Glomerular endothelial cell (primary cell): ENCODE measurements around the gene CCDC24. TPM values are rescaled to one million over a fixed set of nuclear protein-coding genes. Genes with fewer than 3 reads are reported as not detected.

Source experiments
- DNase-seq: peaks from one replicate; pipeline ENCODE4 v3.0.0-alpha.2; 2011; ENCODE audit warnings: low read depth, low spot score; ENCODE audit errors: extremely low read depth
- total RNA-seq: library from RNA; depleted of rRNA; stranded (reverse); fragments of >200 nt; gene quantifications from 2 replicates; pipeline ENCODE4 v1.2.3, GENCODE V29; 2015

Gene CCDC24
- 0.97 and 5.7 TPM in 2 replicates for total RNA-seq

DNA sequence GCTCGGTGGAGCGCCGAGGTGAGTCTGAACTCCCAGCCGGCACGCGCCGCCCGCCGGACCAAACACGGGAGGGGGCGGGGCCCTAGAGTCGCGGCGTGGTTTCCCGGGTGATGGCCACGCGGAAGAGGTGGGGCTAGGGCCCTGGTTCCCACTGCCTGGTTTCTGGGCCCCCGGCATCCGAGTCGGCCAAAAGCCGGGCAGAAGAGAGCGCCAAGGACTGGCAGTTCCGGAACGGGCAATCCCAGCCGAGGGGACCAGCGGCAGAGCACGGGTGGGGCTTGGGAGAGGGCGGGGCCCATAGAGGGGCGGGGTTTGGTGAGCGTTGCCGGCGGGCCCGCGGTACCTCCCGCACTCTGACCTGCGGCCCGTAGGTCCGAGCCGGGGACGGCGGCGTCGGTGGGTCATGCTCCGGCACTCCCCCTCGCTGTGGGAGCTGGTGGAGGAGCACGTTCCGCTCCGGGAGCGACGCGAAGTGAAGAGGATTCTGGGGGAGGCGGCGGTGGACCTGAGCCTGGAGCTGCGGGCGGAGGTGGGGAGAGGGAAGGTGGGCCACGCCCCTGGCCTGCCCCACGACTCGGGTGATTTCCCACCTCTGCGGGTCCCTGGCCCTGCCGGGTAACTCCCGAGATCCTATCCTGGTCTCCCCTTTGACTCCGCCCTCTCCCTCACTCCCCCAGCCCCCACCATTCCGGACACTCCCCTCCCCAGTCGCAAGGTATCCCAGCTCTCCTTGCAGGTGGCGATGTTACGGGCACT, at the start of gene CCDC24:
Gene CCDC24 (plus strand): TSS at position 124 of the 756 bp plus-strand sequence. CDS start 280 bp downstream, at position 404.
- DNase-seq = no peak

DNA sequence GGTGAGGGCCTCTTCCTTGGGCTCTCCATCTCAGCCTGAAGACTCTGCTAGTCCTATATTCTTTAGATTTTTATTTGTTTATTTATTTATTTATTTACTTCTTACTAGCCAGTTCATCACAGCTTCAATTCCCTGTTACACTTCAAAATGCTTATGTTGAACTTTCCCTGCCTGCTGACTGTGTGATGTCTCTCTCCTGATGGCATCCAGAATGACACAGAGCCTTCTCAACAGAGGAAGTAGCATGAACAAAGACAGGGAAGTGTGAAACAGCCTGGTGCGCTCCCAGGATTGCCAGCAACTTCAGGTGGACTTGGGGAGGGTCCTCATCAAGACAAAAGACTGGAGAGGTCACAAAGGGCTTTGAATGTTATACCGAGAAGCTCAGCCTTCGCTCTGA, 49.0 kb upstream of the CCDC24 start:
- DNase-seq = no peak

DNA sequence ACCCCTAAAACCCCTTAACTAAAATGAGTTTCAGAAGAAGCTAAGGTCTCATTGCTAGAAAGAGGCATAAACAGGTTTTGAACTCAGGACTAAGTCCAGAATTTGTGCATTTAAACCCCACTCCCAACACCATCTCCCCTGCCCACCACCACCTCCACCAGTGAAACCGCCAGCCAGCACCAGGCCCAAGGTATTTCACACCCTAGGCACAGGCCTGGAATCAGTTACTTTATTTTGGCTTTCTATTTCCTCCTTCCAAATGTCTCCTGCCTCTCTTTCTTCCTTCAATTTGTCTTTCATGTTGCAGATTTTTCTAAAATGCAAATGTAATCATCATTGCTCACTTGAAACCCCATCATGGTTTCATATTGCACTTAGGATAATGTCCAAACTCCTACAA, 46.5 kb upstream of the CCDC24 start:
- DNase-seq = no peak

DNA sequence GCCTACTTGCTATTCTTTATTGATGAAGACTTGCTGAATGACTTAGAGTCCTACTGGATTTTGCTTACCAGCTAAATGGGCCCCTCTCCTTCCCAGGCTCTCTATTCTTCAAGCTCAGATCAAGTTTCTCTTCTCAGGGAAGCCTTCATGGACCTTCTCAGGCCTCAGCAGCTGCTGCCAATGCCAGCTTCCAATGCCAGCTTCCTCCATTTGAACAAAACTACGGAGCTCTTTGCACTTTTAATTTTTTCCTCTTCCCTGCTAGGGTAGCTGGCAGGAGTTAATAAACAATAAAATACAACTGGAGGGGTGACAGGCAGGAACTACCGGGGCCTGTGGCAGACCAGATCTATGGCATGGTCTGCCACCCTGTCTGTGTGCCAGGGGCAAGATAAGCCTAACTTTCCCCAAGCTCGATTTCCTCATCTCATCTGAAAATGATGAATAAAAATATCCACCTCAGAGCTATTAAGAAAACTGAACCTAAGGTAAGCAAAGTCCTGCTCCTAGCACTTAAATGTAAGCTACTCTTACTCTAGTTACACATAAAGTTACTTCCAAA, 45.6 kb upstream of the CCDC24 start:
- no peak for DNase-seq

DNA sequence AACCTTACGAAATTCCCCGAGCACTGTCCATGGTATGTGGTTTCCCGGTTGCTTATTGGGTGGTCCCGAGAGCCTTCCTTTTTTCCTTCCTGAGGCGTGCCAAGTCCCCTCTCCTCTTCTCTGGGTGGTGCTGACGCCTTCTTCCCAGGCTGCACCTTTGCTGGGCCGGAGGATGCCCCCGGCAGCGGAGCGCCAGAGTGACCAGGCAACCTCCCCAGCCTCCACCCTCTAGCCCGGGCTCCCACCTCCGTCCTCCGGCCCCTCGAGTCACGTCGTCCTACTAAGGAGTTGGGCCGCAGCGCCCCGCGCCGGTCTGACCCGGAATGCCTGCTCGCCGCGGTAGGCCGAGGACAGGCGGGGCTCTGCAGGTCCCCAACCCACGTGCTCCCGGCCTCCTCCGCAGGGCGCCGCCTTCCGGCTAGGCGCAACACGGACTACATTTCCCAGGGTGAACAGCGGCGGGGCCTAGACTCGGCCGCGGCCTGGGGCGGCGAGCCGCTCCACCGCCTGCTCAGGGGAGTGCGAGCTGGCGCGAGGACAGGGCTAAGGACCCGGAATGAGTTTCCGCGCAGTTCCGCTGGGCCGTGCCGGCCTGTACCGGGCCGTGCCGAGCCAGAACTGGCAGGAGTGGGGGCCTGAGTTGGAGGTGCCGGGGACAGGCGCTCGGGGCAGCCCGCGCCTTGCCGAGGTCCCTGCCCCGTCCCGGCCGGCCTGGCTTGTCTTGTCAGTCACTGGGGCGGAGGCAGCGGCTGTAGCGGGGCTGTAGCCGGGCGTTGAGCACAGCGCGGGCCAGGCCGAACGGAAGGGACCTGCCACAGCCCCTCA, 45.0 kb upstream of the CCDC24 start, which contains the start of gene IPO13:
Gene IPO13 (plus strand): TSS at position 715 of the 825 bp plus-strand sequence. CDS start 651 bp downstream, outside the sequence.
- DNase-seq = peak; percentile 44

DNA sequence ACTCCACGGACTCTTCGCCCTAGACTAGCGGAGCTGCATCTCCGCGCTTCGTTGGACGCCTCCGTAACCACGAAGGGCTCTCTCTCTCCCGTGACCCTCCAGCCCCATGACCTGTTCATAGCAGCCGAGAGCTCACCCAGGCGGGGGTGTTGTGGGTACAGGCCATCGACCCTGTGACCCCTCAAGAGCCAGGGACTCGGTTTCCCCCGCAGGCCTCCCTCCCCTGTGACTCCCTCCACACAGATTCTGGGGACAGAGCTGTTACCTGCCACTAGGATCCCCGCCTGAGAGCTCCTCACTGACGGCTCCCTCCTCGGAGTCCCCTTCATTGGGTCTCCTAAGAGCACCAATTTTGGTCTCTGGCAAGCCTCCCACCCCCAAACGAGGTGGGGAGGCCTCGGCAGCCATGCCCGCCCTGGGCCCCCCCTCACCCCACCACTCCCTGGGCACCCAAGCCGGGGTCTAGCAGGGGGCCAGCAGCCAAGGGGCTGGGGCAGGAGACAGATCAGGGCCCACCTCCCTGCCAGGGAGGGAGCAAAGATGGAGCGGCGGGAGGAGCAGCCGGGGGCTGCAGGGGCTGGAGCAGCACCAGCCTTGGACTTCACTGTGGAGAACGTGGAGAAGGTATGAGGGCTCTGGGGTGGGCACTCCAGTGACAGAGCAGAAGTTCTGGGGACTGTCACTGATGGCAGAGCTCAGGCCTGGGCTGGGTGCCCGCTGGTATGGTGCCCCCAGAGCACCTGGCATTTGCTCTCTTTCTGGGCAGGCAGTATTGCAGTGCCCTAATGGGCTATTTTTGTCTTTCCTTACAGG, 44.1 kb upstream of the CCDC24 start:
- DNase-seq = no peak

DNA sequence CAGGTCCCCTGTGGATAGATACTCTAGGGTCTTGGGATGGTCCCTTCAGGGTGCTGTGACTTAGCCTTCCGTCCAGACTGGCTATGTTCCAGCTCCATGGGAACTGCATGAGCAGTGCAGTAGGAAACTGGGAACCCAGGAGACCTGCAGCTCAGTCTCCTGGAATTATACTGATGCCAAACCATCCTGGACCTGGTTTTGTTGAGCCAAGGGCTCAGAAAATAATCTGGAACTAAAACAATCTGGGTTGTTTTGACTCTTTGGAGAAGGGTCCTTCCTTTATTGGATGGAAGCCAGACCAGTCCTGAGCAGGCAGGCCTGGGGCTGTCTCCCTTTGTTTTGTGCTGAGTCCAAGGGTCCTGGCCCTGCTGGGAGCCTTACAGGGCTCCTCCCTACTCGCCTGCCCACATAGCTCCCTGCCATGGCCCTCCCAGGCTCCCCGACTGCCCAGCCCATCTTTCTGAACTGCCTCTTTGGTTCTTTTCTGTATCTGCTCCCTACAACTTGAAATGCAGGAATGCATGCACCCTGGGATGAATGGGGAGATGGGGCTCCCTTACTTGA, 43.4 kb upstream of the CCDC24 start:
- DNase-seq = no peak

DNA sequence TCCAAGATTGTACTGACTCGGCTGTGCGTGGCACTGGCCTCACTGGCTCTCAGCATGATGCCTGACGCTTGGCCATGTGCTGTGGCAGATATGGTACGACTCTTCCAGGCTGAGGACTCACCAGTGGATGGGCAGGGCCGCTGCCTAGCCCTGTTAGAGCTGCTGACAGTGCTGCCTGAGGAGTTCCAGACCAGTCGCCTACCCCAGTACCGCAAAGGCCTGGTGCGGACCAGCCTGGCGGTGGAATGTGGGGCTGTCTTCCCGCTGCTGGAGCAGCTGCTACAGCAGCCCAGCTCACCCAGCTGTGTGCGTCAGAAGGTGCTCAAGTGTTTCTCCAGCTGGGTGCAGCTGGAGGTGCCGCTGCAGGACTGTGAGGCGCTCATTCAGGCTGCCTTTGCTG, 41.7 kb upstream of the CCDC24 start:
- DNase-seq = no peak

DNA sequence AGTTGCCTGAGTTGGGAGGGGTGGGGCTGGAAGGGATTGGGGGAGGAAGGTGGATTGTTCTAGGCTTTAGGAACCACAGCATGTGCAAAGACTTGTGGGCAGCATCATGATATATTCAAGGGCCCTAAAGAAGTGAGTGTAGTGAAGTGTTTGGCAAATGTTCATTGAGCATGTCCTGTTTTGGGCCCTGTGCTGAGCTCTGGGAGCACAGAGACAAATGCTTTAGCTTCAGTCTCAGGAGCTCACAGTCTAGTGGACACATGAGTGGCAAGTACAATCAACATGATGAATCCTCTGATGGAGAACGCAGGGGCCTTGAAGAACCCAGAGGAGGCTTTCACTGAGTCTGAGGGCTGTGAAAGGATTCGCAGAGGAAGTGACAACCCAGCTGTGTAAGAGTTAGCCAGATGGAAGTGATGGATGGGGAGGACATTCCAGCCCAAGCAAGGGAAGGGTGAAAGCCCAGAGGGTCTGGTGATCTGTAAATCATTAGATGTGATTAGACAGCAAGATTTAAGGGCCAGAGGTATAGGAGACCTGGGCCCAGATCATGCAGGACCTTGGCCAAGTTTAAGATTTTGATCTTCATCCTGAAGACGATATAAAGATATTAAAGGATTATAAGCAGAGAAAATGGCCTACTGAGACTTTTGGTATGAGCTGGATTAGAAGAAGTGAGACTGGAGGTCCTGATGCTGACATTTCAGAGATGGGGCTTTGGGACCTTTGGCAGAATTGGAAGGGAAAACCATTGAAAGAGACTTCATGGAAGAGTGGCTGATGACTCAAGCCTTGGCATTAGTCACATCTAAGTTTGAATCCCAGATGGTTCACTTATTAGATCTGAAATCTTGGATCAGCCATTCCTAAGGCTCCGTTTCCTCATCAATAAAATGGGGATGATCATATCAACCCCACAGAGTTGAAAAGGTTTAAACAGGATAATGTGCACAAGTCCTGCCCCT, 40.1 kb upstream of the CCDC24 start:
- no peak for DNase-seq

DNA sequence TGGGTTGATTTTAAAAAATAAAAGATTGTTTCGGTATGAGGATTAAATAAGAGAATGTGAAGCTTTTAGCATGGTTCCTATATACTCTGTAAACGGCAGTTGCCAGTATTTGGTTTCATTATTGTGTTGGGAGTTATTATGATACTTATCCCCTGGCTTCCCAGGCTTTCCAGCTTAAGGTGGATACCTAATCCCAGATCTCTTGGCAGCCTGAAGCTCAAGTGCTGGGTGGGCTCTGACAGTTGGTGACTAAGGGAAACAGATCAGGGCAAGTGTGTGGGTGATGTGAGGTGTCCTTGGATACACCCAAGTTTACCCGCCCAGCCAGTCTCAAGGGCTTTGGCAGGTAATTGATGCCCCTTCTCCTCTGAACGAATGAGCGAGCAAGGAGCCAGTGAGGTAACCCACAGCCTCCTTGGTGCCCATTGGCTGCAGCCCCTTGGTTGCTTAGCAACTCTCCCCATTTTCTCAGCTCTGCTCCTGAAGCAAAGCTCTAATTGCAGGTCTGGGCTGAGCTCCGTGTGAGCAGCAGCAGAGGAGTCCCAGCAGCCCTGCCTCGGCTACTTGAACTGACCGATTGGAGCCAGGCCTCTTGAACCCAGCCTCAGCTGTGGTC, 38.6 kb upstream of the CCDC24 start:
- no peak for DNase-seq

DNA sequence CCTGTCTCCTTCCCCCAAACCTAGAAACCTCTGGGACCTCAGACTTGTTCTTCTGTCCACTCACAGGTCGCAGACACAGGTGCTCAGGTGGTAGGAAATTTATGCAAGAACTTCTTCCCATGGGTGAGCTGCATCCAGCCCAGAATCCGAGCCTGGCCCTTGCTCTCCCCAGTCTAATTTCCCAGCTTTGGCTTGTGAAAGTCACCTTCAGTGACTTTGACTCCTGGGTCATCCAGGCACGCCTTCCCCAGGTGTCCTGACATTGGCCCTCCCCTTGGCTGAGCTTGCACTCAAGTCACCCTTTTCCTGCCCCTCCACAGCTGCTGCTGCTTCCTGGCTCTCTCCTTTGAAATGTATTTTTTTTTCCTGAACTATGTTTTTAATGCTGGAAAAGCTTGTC, 38.0 kb upstream of the CCDC24 start:
- DNase-seq = no peak

DNA sequence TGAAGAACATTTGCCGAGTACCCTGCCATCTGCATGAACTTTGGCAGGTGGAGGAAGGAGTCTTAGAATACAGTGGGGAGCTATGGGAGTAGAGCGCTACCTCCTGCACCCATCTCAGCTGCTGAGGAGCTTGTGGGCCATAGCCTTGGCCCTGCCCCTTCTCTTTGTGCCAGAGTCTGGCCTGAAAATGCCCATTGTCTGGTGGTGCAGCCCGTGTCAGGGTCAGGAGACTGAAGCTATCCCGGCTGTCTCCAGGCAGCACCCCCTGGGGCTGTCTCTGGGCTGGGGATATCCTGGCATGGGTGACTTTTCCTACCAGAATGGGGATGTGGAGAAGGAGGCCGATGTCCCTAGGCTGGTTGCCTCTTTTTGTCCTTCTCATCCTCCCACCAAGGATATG, 37.4 kb upstream of the CCDC24 start:
- no peak for DNase-seq

DNA sequence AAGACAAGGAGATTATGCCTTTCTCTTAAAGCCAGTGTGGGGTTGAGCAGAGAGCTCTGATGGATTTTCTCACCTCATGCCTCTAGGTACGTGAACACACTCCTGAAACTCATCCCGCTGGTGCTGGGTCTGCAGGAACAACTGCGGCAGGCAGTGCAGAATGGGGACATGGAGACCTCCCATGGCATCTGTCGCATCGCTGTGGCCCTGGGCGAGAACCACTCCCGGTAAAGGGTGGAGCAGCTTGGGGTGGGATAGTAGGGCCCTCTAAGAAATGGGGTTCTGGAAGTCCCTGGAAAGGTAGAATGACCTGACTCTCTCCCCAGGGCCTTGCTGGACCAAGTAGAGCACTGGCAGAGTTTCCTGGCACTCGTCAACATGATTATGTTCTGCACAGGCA, 35.2 kb upstream of the CCDC24 start:
- DNase-seq = no peak

DNA sequence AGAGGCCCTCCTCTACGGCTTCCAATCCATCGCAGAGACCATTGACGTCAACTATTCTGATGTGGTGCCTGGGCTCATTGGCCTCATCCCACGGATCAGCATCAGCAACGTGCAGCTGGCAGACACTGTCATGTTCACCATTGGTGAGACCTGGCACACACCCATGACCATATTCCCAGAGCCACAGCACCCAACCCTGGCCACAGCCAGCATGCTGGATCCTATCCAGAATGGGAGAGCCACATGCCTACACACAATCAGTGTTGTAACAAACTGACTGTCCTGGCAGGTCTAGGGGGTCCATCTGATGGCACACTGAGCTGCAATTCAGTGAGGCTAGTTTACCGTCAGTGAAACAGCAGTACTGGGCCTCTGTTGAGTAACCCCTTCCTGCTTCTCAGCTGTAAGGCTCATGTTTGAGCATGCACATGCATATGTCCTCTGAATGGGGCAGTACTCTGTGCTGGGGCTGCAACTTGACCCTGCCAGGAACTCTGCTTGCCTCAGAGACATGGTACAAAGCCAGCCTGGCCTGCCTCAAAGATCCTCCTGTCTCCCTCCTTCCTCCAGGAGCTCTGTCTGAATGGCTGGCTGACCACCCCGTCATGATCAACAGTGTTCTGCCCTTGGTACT, 33.9 kb upstream of the CCDC24 start:
- no peak for DNase-seq

DNA sequence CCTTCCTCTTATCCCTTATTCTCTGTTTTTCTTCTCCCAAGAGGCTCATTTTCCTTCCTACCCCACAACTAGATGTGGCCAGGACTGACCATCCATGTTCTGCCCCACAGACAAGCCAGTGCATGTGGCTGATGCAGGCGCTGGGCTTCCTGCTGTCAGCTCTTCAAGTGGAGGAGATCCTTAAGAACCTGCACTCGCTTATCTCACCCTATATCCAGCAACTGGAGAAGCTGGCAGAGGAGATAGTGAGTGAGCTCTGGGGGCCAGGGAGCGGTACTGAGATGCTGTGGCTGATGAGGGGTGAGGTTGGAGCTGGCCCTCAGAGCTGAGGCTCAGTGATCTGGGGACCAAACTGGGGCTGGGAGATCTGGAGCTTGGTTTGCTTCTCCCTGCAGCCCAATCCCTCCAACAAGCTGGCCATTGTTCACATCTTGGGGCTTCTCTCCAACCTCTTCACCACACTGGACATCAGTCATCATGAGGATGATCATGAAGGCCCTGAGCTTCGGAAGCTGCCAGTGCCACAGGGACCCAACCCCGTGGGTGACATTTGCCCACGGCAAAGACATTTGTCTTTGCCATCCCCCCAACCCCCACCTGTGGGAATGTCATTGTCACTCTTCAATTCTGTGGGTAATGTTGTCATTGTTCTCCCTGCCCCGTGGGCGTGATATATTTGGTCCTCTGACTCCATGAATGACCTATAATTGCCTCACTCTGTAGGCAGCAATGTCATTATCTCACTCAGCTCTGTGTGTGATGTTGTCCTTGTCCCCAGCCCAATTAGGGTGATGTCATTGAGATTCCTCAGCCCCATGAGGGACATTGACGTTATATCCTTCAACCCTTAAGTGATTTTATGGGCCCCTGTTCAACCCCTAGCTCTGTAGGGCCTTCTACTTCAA, 32.8 kb upstream of the CCDC24 start:
- DNase-seq = no peak

DNA sequence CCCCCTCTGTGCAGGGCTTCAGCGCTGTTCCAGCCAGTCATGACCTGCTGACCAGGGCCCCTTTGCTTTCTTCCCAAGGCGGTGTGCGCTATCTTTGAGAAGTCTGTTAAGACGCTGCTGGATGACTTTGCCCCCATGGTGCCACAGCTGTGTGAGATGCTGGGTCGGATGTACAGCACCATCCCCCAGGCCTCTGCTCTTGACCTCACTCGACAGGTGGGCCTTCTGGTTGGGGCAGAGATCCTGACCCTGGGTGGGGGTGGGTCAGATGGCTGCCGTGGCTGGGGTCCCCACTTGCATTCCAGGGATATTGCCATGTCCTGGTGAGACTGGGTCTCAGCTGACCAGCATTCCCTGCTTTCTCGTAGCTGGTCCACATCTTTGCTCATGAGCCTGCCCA, 30.6 kb upstream of the CCDC24 start:
- no peak for DNase-seq

DNA sequence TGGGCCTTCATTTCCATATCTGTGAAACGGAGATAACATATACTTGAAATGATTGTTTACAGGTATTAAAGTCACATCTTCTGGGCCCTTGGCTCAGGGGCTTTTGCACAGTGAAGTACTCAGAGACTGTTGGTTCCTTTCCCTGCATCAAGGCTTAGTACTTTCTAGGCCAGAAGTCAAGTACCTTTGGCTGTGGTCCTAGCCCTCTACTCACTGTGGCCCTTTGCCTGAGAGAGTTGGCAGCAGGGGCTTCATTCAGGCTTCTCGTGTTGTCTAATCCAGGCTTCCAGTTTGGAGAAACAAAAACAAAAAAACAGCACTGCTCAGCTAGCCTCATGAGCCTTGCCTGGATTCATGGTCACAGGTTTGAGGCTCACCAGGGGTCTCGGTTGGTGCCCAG, 29.7 kb upstream of the CCDC24 start:
- no peak for DNase-seq
